HG02759 (cell line): ENCODE measurements around the gene RTBDN.
"Not testable (repeated sequence)": the region's sequence is repeated elsewhere in the genome, so short reads cannot be mapped to it uniquely, and the experiment has no call there.

Experiments used
- ATAC-seq: cut with Tn5 transposase; IDR thresholded peaks from one replicate; pipeline ENCODE4 v1.9.1; 2021; ENCODE audit warnings: mild to moderate bottlenecking, moderate library complexity; ENCODE audit not compliant: unreplicated experiment

RTBDN gene

DNA sequence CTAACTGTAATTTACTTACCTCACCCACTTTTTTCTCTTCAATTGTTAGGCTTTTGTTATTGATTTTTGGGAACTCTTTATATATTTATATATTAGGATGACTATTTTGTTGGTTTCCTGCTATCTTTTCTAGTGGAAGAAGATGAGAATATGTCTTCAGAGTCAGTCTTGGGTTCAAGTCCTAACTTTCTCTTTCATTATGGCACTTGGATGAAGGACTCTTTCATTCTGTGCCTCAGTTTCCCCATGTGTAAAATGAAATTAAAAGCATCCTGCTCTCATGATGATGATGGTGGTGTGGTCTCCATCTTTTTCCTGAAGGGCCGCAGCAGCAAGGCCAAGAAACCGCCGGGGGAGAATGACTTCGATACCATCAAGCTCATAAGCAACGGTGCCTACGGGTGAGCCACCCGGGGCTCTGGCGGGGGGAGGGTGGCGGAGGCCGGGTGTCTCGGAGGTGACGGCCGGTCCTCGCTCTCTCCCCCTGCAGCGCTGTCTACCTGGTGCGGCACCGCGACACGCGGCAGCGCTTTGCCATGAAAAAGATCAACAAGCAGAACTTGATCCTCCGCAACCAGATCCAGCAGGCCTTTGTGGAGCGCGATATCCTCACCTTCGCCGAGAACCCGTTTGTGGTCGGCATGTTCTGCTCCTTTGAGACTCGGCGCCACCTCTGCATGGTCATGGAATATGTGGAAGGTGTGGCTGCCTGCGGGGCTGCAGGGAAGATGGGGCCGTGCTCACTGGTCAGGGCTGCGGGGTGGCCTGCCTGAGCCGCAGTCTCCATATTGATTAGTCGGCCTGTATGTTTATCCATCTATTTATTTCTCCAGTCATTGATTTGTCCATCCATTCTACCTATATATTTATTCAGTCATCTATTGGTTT is 23.9 kb upstream of the RTBDN start:
- no peak for ATAC-seq

GRCh38 chr19:12856653-12857052 is 22.3 kb upstream of the RTBDN start:
- no peak for ATAC-seq

GRCh38 chr19:12847159-12848139 is 13.1 kb upstream of the RTBDN start:
- no peak for ATAC-seq

DNA sequence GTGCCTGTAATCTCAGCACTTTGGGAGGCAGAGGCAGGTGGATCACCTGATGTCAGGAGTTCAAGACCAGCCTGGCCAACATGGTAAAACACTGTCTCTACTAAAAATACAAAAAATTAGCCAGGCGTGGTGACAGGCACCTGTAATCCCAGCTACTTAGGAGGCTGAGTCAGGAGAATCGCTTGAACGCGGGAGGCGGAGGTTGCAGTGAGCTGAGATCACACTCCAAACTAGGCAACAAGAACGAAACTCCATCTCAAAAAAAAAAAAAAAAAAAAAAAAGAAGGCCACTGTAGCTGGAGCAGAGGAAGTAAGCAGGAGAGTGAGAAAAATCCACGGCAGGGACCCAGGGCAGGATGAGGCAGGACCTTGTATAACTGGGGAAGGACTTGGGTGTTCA is 12.2 kb upstream of the RTBDN start:
- not testable (repeated sequence) for ATAC-seq

- ATAC-seq, result no peak
Measured at GRCh38 chr19:12843999-12844732, 9.8 kb upstream of the RTBDN start.

- ATAC-seq, result no peak
Measured at GRCh38 chr19:12843328-12843727, 8.9 kb upstream of the RTBDN start.

DNA sequence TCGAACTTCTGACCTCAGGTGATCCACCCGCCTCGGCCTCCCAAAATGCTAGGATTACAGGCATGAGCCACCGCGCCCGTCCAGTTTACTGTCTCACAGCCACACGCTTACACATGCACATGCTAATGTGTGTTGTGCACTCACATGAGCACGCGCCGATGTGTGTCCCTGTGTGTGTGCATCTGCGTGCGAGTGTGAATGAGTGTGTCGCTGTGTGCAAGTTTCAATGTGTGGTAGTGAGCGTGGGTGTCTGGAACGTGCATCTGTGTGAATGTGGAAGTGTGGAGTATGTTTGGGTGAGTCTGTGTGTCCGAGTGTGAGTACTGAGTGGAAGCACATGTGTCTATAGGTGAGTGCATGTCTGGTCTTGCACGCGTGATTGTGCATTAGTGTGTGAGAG is 8.1 kb upstream of the RTBDN start:
- ATAC-seq, result no peak

DNA sequence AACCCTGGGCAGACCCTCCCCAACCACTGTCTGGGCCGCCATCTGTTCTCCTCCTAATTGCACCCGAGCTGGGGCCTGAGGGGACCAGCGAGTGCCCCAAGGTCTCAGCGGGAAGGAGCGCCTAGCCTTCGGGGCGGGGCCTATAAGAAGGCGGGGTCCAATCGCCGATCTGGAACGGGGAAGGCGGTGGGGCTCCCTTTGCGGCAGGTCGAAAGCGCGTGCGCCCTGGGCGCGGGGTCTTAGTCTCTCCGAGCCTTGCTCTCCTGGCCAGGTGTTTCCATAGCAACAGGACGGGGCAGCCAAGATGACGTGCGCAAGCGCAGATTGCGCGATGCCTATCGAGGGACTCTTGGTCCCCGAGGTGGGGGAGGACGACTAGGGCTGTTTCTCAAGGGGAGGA is 6.7 kb upstream of the RTBDN start:
- ATAC-seq, result no peak

DNA sequence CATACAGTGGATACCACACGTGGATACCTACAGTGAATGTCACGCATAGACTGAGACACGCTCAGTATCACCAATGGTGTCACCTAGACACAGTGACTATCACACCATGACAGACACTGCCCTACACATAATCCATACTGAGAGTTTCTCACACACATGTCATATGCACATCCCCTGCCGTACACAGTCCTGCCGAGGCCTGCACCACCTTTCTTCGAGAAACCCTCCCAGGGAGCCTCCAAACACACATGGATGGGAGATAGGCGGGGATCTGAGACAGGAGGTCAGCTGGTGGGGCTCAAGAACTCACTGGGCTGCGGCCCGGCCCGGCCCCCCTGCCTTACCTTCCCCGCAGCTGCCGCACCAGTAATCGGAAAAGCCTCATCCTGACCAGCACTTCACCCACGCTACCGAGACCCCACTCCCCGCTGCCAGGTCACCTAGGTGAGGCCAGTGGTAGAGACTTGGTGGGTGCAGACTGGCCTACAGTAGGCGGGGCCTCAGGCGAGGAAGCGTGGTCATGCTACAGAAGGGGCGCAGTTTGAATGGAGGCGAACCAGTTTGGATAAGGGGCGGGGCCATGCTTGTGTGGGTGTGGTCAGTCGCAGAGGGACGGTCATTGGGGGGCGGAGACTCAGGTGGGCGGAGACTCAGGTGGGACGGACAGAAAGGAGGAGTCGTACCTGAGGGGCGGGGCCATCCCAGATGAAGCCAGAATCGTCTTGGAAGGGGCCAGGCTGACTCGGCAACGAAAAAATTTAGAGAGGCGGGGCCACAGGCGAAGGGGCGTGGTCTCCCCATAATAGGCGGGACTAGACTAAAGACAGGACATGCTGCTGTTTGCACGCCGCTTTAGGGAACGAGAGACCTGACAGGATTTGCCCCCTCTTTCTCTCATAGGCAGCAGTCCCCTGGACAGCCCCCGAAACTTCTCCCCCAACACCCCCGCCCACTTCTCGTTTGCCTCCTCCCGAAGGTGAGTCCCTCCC is 6.0 kb upstream of the RTBDN start:
- ATAC-seq, result no peak

GRCh38 chr19:12838886-12839756 is 4.7 kb upstream of the RTBDN start:
- no peak for ATAC-seq

- no peak for ATAC-seq
Measured at GRCh38 chr19:12838182-12838885, 4.0 kb upstream of the RTBDN start, which contains the start of gene MAST1. MAST1 (plus strand) TSS chr19:12838515; CDS start chr19:12838573, 58 bp downstream.

- no peak for ATAC-seq
Measured at GRCh38 chr19:12837225-12837624, 2.8 kb upstream of the RTBDN start.

DNA sequence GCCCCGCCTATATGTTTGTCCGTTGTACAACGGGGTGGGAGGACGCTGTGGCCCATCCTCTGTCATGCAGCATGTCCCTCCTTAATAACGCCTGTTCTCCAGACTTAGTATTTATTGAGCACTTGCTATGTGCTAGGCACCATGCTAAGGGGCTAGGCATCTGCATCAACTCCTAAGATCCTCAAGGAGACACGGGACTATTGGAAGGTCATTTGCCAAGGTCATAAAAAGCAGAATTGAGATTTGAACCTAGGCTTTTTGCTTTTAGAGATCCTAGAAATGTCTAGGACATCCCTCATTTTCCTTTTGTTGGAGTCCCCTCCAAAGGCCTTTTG is 2.1 kb upstream of the RTBDN start:
- ATAC-seq, result no peak

DNA sequence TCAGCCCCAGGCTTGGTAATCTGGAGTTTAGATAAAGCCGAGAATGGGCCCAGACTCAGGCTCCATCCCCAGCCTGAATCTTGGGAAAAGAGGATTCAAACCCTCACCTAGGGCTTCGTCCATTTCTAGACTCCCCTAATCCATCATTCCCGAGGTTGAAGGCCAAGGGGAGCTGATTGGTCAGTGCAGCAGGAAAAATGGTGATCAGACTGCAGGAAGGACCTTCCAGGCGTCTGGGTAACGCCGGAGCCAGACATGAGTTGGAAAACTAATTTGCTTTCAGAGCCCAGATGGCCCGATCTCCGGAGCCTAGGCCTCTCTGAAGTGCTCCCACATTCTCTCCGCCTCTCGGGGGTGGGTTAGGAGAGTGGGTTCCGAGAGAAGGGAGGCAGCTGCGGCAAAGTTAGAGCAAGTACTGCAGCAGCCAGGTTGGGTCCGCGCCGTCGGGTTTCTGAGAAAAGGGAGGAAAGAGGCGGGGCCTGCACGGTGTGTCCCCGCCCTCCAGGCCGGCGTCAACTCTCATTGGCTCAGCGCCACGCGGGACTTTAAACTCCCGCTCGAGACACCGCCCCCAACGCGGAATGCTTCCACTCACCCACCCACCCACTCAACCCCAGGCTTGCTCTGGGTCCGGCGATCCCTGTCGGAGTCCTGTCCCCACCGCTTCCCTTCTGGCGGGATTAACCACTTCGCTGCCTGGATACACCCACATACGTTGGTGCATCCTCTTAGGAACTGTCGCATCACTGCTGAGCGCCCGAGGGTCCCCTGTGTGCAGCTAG is 788 bp upstream of the RTBDN start:
- ATAC-seq, result no peak

DNA sequence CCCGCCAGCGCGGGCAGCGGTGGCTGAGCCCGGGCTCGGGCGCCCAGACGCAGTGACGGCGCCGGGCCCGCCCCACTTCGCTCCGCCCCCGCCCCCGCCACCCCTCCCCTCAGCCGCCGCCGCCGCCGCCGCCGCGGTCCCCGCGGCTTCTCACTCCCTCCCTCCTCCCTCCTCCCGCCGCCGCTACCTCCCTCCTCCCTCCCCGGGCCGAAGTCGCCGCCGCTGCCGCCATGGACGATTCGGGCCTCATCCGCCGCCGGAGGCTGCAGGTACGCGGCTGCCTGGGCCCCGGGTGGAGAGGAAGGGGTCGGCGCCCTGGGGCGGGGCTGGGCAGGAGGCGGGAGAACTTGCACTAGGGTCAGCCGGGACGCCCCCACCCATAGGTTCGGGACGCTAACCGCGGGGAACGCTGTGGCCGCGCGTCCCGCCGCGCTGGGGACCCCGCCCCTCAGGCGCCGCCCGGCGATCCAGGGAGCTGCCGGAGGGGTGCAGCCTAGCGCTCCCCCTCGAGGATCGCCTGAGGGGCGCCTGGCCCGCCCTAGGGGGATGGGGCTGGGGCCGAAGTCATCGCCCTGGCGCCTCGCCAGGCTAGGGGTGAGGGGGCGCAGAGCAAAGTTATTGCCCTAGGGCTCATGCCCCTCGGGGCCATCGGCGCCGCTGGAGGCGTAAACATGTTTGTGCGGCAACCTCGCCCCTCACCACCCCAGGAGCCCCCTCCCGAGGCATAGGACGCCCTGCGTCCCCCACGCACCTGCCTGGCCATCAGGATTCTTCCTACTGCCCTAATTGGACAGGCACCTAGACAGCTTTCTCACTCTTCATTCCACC is 427 bp downstream of the RTBDN start:
- no peak for ATAC-seq

DNA sequence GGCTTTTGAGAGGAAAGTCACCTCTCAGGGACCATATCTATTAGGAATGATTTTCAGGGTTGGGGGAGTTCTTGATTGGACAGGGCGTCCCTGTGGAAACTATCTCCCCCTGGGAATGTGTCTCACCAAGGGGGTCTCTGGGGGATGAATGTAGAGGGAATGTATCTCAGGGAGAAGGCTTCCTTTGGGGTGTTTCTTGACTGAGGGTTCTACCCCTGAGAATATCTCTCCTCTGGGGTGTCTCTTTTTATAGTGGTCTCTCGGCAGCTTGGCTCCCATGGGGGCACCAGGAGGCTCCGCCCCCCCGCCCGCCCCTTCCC is 1.0 kb downstream of the RTBDN start:
- no peak for ATAC-seq

GRCh38 chr19:12828494-12828893 is 5.9 kb downstream of the RTBDN start:
- ATAC-seq, result no peak
